IMR-90 (cell line): Measurements from ENCODE around the gene GFER. TPM values are rescaled to one million over a fixed set of nuclear protein-coding genes. Genes with fewer than 3 reads are reported as not detected.

Experiments
- ATAC-seq: fragments of 200-7000 bp; cut with Tn5 transposase; 2 replicates; pipeline ENCODE4 v1.9.1; 2020; ENCODE audit warnings: low read depth, mild to moderate bottlenecking, moderate library complexity
- BruUV-seq: library from RNA; stranded (reverse); fragments of 400-500 nt; replicated peaks from 2 replicates; lab custom pipeline; 2021; lab: Mats Ljungman, UMichigan
- CTCF ChIA-PET: fragments of 300-600 bp; formaldehyde crosslinking; extraction: SDS; loops from one replicate; lab custom pipeline; 2021; ENCODE audit warnings: antibody characterized with exemption; lab: Yijun Ruan, JAX
- POLR2A ChIA-PET: fragments of 300-600 bp; sonication (Branson Sonifier 250); formaldehyde crosslinking; loops from one replicate; lab custom pipeline; 2022; ENCODE audit warnings: antibody characterized with exemption; ENCODE audit not compliant: unreplicated experiment; lab: Charles Lee
- DNase-seq: peaks from one replicate; pipeline ENCODE4 v3.0.0; 2013
- H2AFZ ChIP-seq: replicated peaks from 2 replicates; pipeline ENCODE3; 2013; ENCODE audit warnings: low read length, mild to moderate bottlenecking; ENCODE audit not compliant: poor library complexity
- H2AK5ac ChIP-seq: 2 replicates; pipeline ENCODE4 v1.6.1; 2013; ENCODE audit warnings: low read depth, low read length, inconsistent platforms
- H2AK9ac ChIP-seq: replicated peaks from 2 replicates; pipeline ENCODE3; 2013; ENCODE audit warnings: mild to moderate bottlenecking, low read depth, low read length, moderate library complexity; ENCODE audit not compliant: poor library complexity
- H2BK120ac ChIP-seq: 2 replicates; pipeline ENCODE4 v1.6.1; 2013; ENCODE audit warnings: low read depth, low read length, inconsistent platforms
- H2BK15ac ChIP-seq: 3 replicates; pipeline ENCODE4 v1.6.1; 2013; ENCODE audit warnings: low read depth, low read length, inconsistent platforms
- H2BK20ac ChIP-seq: 2 replicates; pipeline ENCODE4 v1.6.1; 2013; ENCODE audit warnings: low read depth, mild to moderate bottlenecking, inconsistent platforms, low read length, moderate library complexity
- H2BK5ac ChIP-seq: 2 replicates; pipeline ENCODE4 v1.6.1; 2013; ENCODE audit warnings: mild to moderate bottlenecking, low read depth, low read length, inconsistent platforms; ENCODE audit not compliant: poor library complexity, severe bottlenecking
- H3K14ac ChIP-seq: replicated peaks from 2 replicates; pipeline ENCODE4 v1.6.1; 2013; ENCODE audit warnings: low read depth, low read length, inconsistent platforms
- H3K18ac ChIP-seq: 2 replicates; pipeline ENCODE4 v1.6.1; 2013; ENCODE audit warnings: low read depth, low read length, control low read depth
- H3K23ac ChIP-seq: 2 replicates; pipeline ENCODE4 v1.6.1; 2013; ENCODE audit warnings: low read depth, low read length, inconsistent platforms
- H3K27ac ChIP-seq: 2 replicates; pipeline ENCODE4 v1.5.1; 2013; ENCODE audit warnings: mild to moderate bottlenecking, control low read depth, low read length; ENCODE audit not compliant: insufficient read depth
- H3K27me3 ChIP-seq: 2 replicates; pipeline ENCODE4 v1.6.1; 2013; ENCODE audit warnings: low read length; ENCODE audit not compliant: control insufficient read depth, insufficient read depth
- H3K36me3 ChIP-seq: 2 replicates; pipeline ENCODE4 v1.6.1; 2013; ENCODE audit warnings: low read length, mixed read lengths; ENCODE audit not compliant: control insufficient read depth, insufficient read depth
- H3K4ac ChIP-seq: 2 replicates; pipeline ENCODE4 v1.6.1; 2013; ENCODE audit warnings: low read depth, low read length, inconsistent platforms
- H3K4me1 ChIP-seq: 2 replicates; pipeline ENCODE4 v1.6.1; 2013; ENCODE audit warnings: low read length, mixed read lengths; ENCODE audit not compliant: control insufficient read depth, insufficient read depth
- H3K4me2 ChIP-seq: 2 replicates; pipeline ENCODE4 v1.6.1; 2013; ENCODE audit warnings: low read depth, mild to moderate bottlenecking, control low read depth, low read length, moderate library complexity
- H3K4me3 ChIP-seq: 2 replicates; pipeline ENCODE4 v1.5.1; 2013; ENCODE audit warnings: low read depth, mild to moderate bottlenecking, control low read depth, low read length, moderate library complexity; ENCODE audit not compliant: insufficient read depth
- H3K56ac ChIP-seq: 2 replicates; pipeline ENCODE4 v1.6.1; 2013; ENCODE audit warnings: low read length, inconsistent platforms; ENCODE audit not compliant: insufficient read depth; ENCODE audit errors: extremely low read depth
- H3K79me1 ChIP-seq, 2 experiments: 2 replicates each; pipeline ENCODE4 v1.6.1; 2013; ENCODE audit warnings: low read length in 2 of 2, inconsistent platforms in 1 of 2, low read depth in 1 of 2
- H3K9ac ChIP-seq: 2 replicates; pipeline ENCODE4 v1.6.1; 2013; ENCODE audit warnings: low read depth, low read length, control low read depth
- H3K9me1 ChIP-seq: 2 replicates; pipeline ENCODE4 v1.6.1; 2013; ENCODE audit warnings: low read length, inconsistent platforms; ENCODE audit not compliant: insufficient read depth
- H3K9me3 ChIP-seq: 2 replicates; pipeline ENCODE4 v1.6.1; 2013; ENCODE audit warnings: low read length; ENCODE audit not compliant: control insufficient read depth, insufficient read depth
- H4K20me1 ChIP-seq: 2 replicates; pipeline ENCODE4 v1.6.1; 2013; ENCODE audit warnings: low read length, inconsistent platforms; ENCODE audit not compliant: insufficient read depth
- H4K5ac ChIP-seq: 2 replicates; pipeline ENCODE4 v1.6.1; 2013; ENCODE audit warnings: mild to moderate bottlenecking, low read depth, low read length, control low read depth
- H4K8ac ChIP-seq, 2 experiments: 2 replicates each; pipeline ENCODE4 v1.6.1; 2013; ENCODE audit warnings: low read depth in 2 of 2, low read length in 2 of 2, control low read depth in 1 of 2, inconsistent platforms in 1 of 2
- H4K91ac ChIP-seq: 2 replicates; pipeline ENCODE4 v1.6.1; 2013; ENCODE audit warnings: low read depth, low read length, inconsistent platforms; ENCODE audit not compliant: insufficient read depth
- BHLHE40 ChIP-seq: fragments of 150-350 bp; IDR thresholded peaks from 2 replicates; pipeline ENCODE4 v1.6.1; 2016; ENCODE audit warnings: mild to moderate bottlenecking, low read depth, low read length
- MAZ ChIP-seq: IDR thresholded peaks from 2 replicates; pipeline ENCODE4 v1.6.1; 2012; ENCODE audit warnings: low read depth, mild to moderate bottlenecking, low read length, improper control_type of control experiment, moderate library complexity, borderline replicate concordance
- MXI1 ChIP-seq: IDR thresholded peaks from 2 replicates; pipeline ENCODE4 v1.6.1; 2012; ENCODE audit warnings: low read depth, mild to moderate bottlenecking, low read length, moderate library complexity, borderline replicate concordance
- NFE2L2 ChIP-seq: fragments of 150-350 bp; IDR thresholded peaks from 2 replicates; pipeline ENCODE4 v1.6.1; 2016; ENCODE audit warnings: low read depth, mild to moderate bottlenecking, low read length
- WGBS, 2 experiments: methylation state at CpG; one replicate each; pipeline versions ENCODE4 v1.1.5 to v1.1.7; 2013; ENCODE audit warnings: missing lambda C conversion rate in 2 of 2; ENCODE audit not compliant: insufficient read length in 1 of 2; ENCODE audit errors: extremely low coverage in 2 of 2; 5-methylcytosine and 5-hydroxymethylcytosine counted together
- dilution Hi-C: fragments of 300-500 bp; cut with HindIII; formaldehyde crosslinking; loops from one replicate; pipeline ENCODE4 v1.14.3; 2018; ENCODE audit warnings: low sequenced_read_pairs; ENCODE audit not compliant: unreplicated experiment
- in situ Hi-C: fragments of 300-500 bp; cut with MboI; formaldehyde crosslinking; loops from 3 replicates; pipeline ENCODE4 v1.14.3; 2019; ENCODE audit warnings: low sequenced_read_pairs, inconsistent platforms, mixed read lengths
- intact Hi-C: fragments of 100-400 bp; cut with micrococcal nuclease; formaldehyde crosslinking; loops from 2 replicates; pipeline ENCODE4 v1.10.0; 2022
- polyA plus RNA-seq, 3 experiments: library from polyadenylated mRNA; depleted of rRNA; stranded (reverse); fragments of >200 nt; gene quantifications; 2 replicates each; pipeline ENCODE4 v1.2.3, GENCODE V29; 2012; ENCODE audit warnings: low replicate concordance in 1 of 3
- total RNA-seq: library from RNA; depleted of rRNA; stranded (reverse); fragments of >200 nt; gene quantifications from 2 replicates; pipeline ENCODE4 v1.2.3, GENCODE V29; 2012
- TF ChIP-seq, protein P1 (sequence below): fragments of 150-350 bp; IDR thresholded peaks from 2 replicates; pipeline ENCODE4 v1.6.1; 2017; ENCODE audit warnings: mild to moderate bottlenecking, antibody characterized with exemption, low read length, low read depth
- TF ChIP-seq, protein P2 (sequence below): fragments of 150-350 bp; IDR thresholded peaks from 2 replicates; pipeline ENCODE4 v1.6.1; 2016; ENCODE audit warnings: low read depth, mild to moderate bottlenecking, low read length, moderate library complexity, borderline replicate concordance

Gene GFER
- total and polyA plus RNA-seq, 2 of the 4 experiments (the other 2 are of a cell fraction): 6.8 to 19.8 TPM

DNA sequence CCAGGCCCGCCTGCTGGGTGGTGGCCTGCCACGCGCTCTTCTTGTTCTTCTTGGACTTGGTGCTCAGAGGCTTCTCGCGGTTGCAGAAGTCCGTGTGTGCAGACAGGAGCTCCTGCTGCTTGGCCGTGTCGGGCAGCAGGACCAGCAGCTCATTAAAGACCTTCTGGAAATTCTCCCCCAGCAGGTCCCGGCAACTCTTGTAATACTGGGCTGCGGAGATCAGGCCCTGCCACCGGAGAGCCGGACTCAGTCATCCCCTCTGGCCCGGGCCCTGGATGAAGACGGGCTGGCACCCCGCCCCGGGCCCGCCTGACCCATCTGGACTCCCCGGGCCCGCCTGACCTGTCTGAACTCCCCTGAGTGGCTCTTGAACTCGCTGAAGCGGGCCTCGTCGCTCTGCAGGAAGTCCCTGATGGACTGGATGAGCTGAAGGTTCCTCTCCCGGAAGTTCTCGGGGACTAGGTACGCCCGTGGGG, 14.4 kb downstream of the GFER start:
- WGBS, 2 experiments: 96% methylated on average over 22 of the region's 27 CpGs; no CpG with 5 or more reads in 1 of the 2 experiments
- DNase-seq (no peak), ATAC-seq (no peak)
- dilution Hi-C loops: no loop called here
- Histone ChIP-seq H2BK20ac (no peak overlapping the region), H2BK120ac (peak overlapping the region; percentile 76), H4K20me1 (peaks cover 33% of the 10 kb centered on the region), H2BK5ac (peak overlapping the region; percentile 96), H3K9me3 (no peaks in the 10 kb centered on the region), H4K5ac (no peak overlapping the region; the same call in 1 of the 2 replicates), H3K27ac (peak overlapping the region; percentile 88; the same call in 1 of the 2 replicates), H3K27me3 (no peaks in the 10 kb centered on the region), H3K79me1 (peaks cover 5 to 55% of the 10 kb centered on the region in 2 experiments), H3K9ac (no peak overlapping the region), H3K56ac (no peak overlapping the region), H3K9me1 (peaks cover 26% of the 10 kb centered on the region), H2AK9ac (no peak overlapping the region), H2BK15ac (no peak overlapping the region), H3K4me3 (no peak overlapping the region), H3K36me3 (peaks cover 52% of the 10 kb centered on the region), H3K23ac (no peak overlapping the region), H2AFZ (no peak overlapping the region), H3K4me2 (no peak overlapping the region), H3K14ac (no peak overlapping the region; the same call in 1 of the 2 replicates), H2AK5ac (peak overlapping the region; percentile 85; the same call in 1 of the 2 replicates), H3K18ac (no peak overlapping the region), H3K4me1 (peaks cover 20% of the 10 kb centered on the region), H4K91ac (no peak overlapping the region), H4K8ac (no peak overlapping the region), H3K4ac (peak overlapping the region; percentile 85)
- intact Hi-C loops: no loop called here
- ChIA-PET CTCF (no interaction called here), POLR2A (no interaction called here)
- no TSS peak for BruUV-seq
- TF ChIP-seq NFE2L2 (no peak), MAZ (no peak), MXI1 (no peak), BHLHE40 (no peak)
- TF ChIP-seq, protein P1, sequence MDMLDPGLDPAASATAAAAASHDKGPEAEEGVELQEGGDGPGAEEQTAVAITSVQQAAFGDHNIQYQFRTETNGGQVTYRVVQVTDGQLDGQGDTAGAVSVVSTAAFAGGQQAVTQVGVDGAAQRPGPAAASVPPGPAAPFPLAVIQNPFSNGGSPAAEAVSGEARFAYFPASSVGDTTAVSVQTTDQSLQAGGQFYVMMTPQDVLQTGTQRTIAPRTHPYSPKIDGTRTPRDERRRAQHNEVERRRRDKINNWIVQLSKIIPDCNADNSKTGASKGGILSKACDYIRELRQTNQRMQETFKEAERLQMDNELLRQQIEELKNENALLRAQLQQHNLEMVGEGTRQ: no peak
- TF ChIP-seq, protein P2, sequence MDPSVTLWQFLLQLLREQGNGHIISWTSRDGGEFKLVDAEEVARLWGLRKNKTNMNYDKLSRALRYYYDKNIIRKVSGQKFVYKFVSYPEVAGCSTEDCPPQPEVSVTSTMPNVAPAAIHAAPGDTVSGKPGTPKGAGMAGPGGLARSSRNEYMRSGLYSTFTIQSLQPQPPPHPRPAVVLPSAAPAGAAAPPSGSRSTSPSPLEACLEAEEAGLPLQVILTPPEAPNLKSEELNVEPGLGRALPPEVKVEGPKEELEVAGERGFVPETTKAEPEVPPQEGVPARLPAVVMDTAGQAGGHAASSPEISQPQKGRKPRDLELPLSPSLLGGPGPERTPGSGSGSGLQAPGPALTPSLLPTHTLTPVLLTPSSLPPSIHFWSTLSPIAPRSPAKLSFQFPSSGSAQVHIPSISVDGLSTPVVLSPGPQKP: no peak
- in situ Hi-C loops: no loop called here
